Activated CD4-positive, alpha-beta T cell treated with anti-CD3 and anti-CD28 coated beads for 48 hours (primary cell): ENCODE results near the gene NQO2.
A peak's percentile ranks its signal among the peaks of the same experiment; 100 is the strongest.
"Not testable (repeated sequence)": the region's sequence is repeated elsewhere in the genome, so short reads cannot be mapped to it uniquely, and the experiment has no call there.

Source experiments
- DNase-seq: peaks from one replicate; pipeline ENCODE4 v3.0.0-alpha.2; 2020

The NQO2 gene

DNA sequence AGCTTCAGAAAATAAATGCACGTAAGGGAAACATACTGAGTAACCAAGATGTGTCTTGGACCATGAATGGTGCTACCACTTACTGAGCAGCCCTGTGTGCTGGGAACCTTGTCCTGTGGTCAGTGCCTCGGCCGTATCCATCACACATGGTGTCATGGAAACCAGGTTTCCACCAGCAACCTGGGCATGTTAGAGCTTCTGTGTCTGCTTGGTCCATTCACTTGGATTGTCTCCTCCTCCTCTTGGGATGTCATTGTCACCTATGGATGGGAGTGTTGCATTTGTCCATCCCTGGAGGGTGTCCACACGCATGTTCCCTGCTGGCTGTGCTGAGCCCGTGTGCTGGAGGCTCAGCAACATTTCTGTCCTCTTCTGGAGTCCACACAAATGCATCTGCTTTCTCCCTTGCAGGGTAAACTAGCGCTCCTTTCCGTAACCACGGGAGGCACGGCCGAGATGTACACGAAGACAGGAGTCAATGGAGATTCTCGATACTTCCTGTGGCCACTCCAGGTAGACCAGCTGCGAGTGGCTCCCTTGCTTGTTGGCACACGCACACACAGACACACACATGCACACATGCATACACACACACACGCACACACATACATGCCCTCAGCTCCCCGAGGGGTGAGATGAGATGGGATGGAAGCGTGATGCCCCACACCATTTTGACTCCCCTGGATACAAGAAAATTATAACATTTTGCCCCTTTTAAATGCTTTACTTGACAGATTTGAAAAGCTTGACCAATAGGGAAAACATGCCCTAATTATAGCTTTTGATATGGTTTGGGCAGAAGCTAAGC lies 17.0 kb downstream of the NQO2 start:
- DNase-seq: no peak

DNA sequence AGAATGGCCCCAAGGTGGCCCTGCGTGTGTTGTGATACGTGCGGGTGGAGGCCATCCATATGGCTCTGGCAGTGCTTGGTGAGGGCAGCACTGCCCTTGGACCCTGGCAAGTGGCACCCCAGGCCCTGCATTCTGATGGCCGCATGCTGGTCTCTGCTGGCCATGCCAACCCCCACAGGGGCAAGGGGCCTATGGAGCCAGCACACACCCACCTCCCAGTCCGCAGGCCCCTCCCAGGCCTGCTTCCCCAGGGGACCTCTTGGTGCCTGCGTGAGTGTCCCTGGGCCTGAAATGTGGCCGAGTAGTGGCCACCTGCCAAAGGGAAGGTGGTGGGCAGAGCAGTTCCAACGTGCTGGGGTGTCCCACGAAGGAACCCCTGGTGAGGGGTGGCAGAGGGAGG lies 17.6 kb downstream of the NQO2 start:
- no peak for DNase-seq

- DNase-seq: no peak
These were observed 19.4 kb downstream of the NQO2 start for GRCh38 chr6:3019065-3019464.

GRCh38 chr6:3019749-3020320 lies 20.1 kb downstream of the NQO2 start:
- DNase-seq: no peak

DNA sequence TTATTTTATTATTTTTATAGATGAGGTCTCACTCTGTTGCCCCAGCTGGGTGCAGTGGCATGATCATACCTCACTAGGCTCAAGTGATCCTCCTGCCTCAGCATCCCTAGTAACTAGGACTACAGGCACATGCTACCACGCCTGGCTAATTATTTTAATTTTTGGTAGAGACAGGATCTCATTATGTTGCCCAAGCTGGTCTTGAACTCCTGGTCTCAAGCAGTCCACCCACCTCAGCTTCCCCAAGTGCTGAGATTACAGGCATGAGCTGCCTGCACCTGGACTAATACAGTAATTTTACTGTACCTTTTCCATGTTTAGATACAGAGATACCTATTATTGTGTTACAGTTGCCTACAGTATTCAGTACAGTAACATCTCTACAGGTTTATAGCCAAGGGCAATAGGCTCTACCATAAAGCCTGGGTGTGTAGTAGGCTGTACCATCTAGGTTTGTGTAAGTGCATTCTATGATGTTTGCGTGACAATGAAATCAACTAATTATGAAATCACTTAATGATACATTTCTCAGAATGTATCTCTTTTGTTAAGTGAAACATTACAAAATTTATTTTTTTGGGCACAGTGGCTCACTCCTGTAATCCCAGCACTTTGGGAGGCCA lies 21.4 kb downstream of the NQO2 start:
- DNase-seq: not testable (repeated sequence)

DNA sequence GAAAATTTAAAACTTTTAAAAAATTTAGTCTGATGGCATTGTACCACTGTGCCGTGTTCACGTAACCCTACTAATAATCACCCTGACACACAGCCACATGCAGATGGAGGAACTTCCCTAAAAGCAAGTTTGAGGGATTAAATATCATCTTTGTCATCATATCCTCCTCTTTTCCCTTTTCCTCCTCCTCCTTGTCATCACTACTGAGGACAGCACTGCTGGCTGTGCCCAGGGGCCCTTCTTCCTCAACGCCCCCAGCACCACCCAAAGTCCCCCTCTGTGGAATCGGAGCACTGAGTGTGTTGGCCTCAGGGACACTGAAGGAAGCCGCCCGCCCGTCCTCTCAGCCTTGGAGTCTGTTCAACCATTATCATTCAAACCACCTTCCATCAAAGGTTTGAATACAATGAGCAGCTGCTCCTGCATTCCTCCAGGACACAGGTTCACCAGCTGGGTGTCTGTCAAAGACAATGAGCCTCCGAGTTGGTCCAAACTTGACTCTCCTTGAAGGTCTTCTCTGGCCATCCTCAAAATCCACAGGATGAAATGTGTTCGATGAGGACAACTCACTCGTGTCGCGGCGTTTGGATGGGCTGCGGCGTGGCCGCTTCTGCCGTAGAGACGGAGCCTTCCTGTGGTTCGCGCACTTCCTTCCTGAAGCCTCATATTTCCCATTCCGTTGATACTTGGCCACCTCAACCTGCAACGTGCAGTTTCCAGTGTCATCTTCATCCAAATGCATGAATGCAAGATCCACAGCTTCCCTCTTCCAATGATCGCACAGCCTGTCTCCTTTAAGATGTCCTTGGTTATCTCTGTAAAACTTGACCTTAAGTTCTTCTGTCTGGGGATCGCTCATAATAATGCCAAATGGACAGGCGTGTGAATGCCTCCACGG lies 23.3 kb downstream of the NQO2 start:
- DNase-seq: peak; percentile 52

DNA sequence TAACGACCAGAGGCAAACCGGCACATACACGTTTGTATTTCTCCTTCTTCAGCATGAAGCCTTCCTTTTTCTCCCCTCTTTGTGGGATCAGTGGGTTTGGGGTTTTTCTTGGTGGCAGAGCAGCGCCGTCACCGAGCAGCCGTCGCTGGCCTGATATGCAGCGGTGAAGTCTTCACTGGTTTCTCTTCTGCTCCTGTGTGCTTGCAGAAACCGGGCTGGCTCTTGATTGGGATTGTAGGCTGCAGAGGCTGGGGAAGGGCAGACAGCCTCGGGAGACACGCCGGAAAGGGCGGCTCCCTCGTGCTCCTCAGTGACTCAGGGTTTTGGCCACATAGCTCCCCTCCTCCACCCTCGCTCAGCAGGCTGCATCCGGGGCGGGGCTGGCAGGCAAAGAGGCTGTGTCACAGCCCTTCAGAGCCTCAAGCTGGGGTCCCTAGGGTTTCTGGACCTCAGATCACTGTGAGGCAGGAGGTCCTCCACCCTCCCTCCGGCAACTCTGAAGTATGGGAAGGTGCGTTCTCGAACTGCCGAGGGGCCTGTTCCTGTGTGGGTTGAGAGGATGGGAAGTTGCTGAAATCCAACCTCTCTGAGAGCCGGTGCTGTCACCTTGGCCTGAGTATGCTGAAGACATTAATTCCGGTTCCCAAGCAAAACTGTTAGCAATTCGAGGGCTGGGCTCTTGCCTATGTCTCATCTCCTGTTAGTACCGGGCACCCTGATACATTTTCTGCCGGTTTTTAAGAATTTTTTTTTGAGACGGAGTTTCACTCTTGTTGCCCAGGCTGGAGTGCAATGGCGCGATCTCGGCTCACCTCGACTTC lies 24.2 kb downstream of the NQO2 start:
- DNase-seq: peak; percentile 93

DNA sequence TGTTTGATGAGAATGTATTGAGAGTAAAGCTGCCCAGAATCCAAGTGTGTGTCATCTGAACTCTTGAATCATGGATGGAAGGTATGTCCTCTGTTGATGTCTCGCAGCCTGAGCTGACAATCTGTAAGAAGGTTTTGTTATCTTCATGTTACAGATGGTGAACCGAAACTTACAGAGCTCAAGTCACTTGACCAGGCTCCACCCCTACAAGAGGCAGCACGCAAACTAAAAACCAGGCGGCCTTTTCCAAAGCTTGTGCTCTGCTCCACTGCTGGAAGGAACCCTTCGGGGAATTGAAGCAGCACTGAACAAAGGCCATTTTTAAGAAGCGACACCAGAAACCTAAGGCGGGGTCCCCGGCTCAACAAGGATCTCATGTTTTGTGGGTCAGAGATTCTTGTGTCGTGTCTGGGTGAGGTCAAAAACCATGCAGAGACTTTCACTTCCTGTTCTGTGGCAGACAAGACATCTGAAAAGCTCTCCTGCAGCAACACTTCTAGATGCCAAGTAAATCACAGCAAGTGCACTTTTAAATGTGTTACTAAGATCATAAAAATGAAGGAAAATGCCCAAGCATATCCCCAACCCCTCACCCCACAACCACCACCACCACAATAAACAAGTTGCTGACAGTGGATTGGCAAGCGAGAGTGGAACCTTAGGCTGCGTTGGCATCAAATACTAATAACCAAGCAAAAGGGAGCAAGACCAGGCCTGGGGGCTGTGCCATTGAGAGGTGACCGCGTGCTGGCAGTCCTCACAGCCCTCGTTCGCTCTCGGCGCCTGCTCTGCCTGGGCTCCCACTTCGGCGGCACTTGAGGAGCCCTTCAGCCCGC lies 27.3 kb downstream of the NQO2 start:
- peak; percentile 24 for DNase-seq

GRCh38 chr6:3028156-3028555 lies 28.5 kb downstream of the NQO2 start:
- DNase-seq: not testable (repeated sequence)

- DNase-seq: no peak
These were observed 32.4 kb downstream of the NQO2 start for GRCh38 chr6:3031857-3032640.

DNA sequence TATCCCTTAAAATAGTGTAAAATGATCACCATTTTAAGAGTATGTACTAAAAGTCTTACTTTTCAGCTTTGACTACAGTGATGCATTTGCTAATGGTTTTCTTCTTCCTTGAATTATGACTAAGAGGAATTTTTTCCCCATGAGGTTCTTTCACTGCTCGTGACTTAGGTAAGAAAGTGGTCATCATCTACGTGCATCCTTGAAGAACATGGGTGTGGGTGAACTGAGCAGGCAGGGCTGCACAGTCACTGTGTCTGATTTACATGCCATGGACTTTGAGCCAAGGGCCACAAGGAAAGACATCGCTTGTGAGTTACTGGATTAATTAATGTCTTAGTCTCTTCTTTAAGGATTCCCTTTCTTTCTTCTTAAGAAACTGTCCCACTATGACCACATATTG lies 33.3 kb downstream of the NQO2 start:
- no peak for DNase-seq

GRCh38 chr6:3033652-3034051 lies 34.0 kb downstream of the NQO2 start:
- no peak for DNase-seq

DNA sequence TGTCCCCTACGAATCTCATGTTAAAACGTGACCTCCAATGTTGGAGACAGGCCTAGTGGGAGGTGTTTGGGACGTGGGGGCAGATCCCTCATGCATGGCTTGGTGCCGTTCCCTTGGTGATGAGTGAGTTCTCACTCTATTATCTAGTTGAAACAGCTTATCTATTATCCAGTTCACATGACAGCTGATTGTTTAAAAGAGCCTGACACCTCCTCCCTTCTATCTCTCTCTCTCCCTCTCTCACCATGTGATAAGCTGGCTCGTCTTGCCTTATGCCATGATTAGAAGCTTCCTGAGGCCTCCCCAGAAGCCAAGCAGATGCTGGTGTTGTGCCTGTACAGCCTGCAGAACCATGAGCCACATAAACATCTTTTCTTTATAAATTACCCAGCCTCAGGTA lies 35.7 kb downstream of the NQO2 start:
- DNase-seq: no peak

- no peak for DNase-seq
These were observed 37.4 kb downstream of the NQO2 start for GRCh38 chr6:3036861-3037637.

DNA sequence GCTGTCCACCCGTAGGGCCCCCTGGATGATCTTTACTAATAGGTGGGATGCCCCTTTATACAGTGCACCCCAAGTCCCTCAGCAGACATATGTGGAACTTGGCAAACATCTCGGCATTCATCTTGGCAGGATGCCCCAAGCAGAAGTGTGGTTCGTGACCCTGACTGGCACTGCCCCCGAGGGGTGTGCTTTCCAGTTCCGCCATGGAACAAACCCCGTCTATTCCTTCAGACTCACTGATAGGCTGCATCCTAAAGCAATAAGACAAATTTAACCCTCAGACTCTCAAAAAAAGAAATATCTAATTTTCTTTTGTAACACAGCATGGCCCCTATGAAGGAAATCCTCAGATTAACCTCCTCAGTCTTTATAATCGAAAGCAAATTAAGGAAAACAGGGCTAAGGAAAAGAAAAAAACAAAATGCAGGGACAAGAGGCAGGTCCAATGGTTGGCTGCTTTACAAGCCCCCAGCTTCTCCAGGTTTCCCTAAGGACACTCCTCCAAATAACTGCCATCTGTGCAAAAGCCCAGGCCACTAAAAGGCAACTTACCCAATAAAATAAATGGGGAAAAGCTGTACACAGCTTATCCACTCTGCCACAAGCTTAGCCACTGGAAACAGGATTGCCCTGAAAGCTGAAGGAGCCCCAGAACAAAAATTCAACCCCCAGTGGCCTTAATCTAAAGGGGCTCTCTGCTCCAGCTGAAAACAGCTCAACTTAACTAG lies 38.1 kb downstream of the NQO2 start:
- DNase-seq: no peak

GRCh38 chr6:3039384-3039783 lies 39.7 kb downstream of the NQO2 start:
- no peak for DNase-seq

DNA sequence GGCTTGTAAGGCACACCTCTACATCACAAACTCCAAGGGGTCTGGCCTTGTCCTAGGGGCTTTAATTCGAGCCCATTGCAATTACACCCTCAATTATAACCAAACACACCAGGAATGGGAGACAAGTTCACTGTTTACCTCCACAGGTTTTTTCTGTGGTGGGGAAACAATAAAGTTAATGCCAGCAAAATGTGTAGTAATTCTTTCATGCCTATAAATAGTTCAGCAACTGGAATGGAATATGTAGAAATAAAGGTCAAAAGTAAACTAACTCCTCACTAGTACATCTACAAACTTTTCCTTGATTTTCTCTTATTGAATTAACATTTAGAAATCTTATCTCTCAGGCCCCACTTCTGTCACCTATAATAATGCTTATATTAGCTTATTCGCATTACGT lies 41.5 kb downstream of the NQO2 start:
- no peak for DNase-seq

GRCh38 chr6:3041606-3042005 lies 41.9 kb downstream of the NQO2 start:
- no peak for DNase-seq

DNA sequence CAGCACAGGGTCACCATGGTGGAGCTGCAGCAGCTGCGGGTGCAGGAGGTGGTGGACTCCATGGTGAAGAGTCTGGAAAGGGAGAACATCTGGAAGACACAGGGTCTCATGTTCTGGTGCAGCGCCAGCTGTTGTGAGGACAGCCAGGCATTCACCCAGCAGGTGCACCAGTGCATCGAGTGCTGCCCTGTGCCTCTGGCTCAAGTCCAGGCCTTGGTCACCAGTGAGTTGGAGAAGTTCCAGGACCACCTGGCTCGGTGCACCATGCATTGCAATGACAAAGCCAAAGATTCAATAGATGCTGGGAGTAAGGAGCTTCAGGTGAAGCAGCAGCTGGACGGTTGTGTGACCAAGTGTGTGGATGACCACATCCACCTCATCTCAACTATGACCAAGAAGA lies 45.7 kb downstream of the NQO2 start:
- DNase-seq: no peak
